ENCODE results near the gene GIPC1.

The GIPC1 gene

GRCh38 chr19:14434543-14435319 is 61.2 kb downstream of the GIPC1 start:
- DNase-seq (ENCODE audit: low read depth) = peak; percentile 45

- DNase-seq (ENCODE audit: low read depth) = no peak
Observed at GRCh38 chr19:14433554-14434501, 62.1 kb downstream of the GIPC1 start.

- no peak for DNase-seq (ENCODE audit: low read depth)
Observed at GRCh38 chr19:14432791-14433553, 63.0 kb downstream of the GIPC1 start, which contains the start of gene PKN1. Gene PKN1, plus strand, starts transcription at chr19:14433306. Its CDS starts 216 bp downstream, at chr19:14433522.

- DNase-seq (ENCODE audit: low read depth) = no peak
Observed at GRCh38 chr19:14430712-14431111, 65.2 kb downstream of the GIPC1 start.

- no peak for DNase-seq (ENCODE audit: low read depth)
Observed at GRCh38 chr19:14428882-14429416, 67.0 kb downstream of the GIPC1 start.

Measured in fibroblast of gingiva (primary cell).